ENCODE data around the gene DHRS4L2.
"Not testable (repeated sequence)": the region's sequence is repeated elsewhere in the genome, so short reads cannot be mapped to it uniquely, and the experiment has no call there.

DHRS4L2 gene

DNA sequence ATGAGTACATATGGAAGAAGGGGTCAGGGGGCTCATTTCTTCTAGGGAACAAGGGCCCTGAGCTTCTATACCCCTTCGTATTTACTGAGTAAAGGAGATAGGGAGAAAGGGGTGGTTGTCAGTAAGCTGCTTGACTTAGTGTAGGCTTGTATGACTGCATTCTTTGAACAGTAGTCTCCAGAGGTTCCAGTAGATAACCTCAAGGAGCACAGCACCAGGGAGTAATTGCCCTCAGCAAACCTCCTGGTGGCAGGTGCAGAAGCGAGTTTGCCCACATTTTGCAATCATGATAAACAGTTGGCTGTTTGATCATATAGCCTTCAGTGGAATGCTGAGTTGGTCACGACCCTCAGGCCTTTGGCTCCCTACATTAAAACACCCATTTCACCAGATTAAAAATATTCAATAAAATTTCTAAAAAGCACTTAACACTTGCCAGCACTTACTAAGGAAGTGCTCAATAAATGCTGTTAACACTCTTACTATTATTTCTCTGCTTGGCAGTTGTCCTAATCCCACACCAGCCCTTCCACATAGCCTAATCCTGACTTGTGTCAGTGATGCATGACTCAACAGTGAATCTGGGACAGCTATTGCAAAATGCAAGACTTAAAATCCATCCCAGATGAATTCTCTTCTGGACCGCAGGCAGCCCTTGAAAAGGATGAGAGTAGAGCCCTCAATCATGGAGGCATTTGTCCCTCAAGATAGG is 3.7 kb upstream of the DHRS4L2 start:
- Histone ChIP-seq H3K79me2 (ENCODE audit: control insufficient read depth, insufficient read depth, low read length, poor library complexity) (no peaks in the 10 kb centered on the region), H2AK5ac (ENCODE audit: low read length) (no peak overlapping the region), H2BK5ac (ENCODE audit: low read depth, low read length, poor library complexity) (no peak overlapping the region), H3K14ac (ENCODE audit: low read length) (no peak overlapping the region), H2BK12ac (ENCODE audit: low read length) (no peak overlapping the region), H3K18ac (ENCODE audit: low read length) (no peak overlapping the region), H3K79me1 (ENCODE audit: low read length) (peaks cover 3% of the 10 kb centered on the region), H3K27me3 (ENCODE audit: insufficient read depth, low read length) (no peaks in the 10 kb centered on the region), H3K9ac (ENCODE audit: low read length) (no peak overlapping the region), H2AFZ (ENCODE audit: insufficient read depth, low read length, poor library complexity) (no peak overlapping the region), H4K12ac (ENCODE audit: low read depth, low read length) (no peak overlapping the region), H3K27ac (ENCODE audit: low read depth, low read length) (no peak overlapping the region), H4K91ac (ENCODE audit: low read depth, low read length) (no peak overlapping the region), H3K4ac (ENCODE audit: low read depth, low read length) (no peak overlapping the region), H4K8ac (ENCODE audit: low read depth, low read length) (no peak overlapping the region), H2BK120ac (ENCODE audit: insufficient read depth, low read length, poor library complexity) (no peak overlapping the region), H3K23ac (ENCODE audit: low read length) (no peak overlapping the region), H3K4me3 (ENCODE audit: low read depth, low read length) (no peak overlapping the region), H3K9me3 (ENCODE audit: insufficient read depth, low read depth, low read length) (no peaks in the 10 kb centered on the region), H3K36me3 (ENCODE audit: control insufficient read depth in 1 of 2, insufficient read depth in 2 of 2, low read length in 2 of 2) (no peaks in the 10 kb centered on the region), H3K4me2 (ENCODE audit: low read length) (no peak overlapping the region), H3K4me1 (ENCODE audit: control insufficient read depth in 1 of 2, insufficient read depth in 2 of 2, low read length in 2 of 2) (peaks cover 0 to 6% of the 10 kb centered on the region in 2 experiments)
- no CpG with 5 or more reads among the region's 4 CpGs for WGBS (ENCODE audit: extremely low coverage, insufficient coverage, insufficient read length)
- DNase-seq: peak; percentile 74 to 75

DNA sequence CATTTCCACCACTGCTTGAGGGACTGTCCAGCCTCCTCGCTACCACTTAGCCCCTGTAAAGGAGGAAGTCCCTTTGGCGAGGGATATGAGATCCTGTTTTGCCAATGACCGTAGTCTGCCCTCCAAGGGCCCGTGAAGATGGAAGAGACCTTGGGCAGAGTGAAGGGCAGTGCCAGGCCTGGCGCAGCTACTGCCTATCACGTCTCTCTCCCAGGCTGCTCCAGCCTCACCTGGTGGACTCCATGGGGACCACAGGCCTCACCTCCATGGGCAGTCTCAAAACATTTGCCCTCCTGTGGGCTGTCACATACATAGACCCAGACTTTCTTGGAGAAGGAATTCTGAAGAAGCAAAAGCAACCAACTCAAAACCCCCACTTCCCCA is 514 bp upstream of the DHRS4L2 start:
- H2BK12ac ChIP-seq (ENCODE audit: low read length); DNase-seq; H3K18ac ChIP-seq (ENCODE audit: low read length); H2BK5ac ChIP-seq (ENCODE audit: low read depth, low read length, poor library complexity); H3K14ac ChIP-seq (ENCODE audit: low read length); H3K27me3 ChIP-seq (ENCODE audit: insufficient read depth, low read length); H3K4me1 ChIP-seq (ENCODE audit: control insufficient read depth in 1 of 2, insufficient read depth in 2 of 2, low read length in 2 of 2); H3K36me3 ChIP-seq (ENCODE audit: control insufficient read depth in 1 of 2, insufficient read depth in 2 of 2, low read length in 2 of 2); H3K9ac ChIP-seq (ENCODE audit: low read length); H2AFZ ChIP-seq (ENCODE audit: insufficient read depth, low read length, poor library complexity); H3K79me2 ChIP-seq (ENCODE audit: control insufficient read depth, insufficient read depth, low read length, poor library complexity); H4K12ac ChIP-seq (ENCODE audit: low read depth, low read length); H2AK5ac ChIP-seq (ENCODE audit: low read length); H3K9me3 ChIP-seq (ENCODE audit: insufficient read depth, low read depth, low read length); H3K79me1 ChIP-seq (ENCODE audit: low read length); H4K8ac ChIP-seq (ENCODE audit: low read depth, low read length); H3K23ac ChIP-seq (ENCODE audit: low read length); H2BK120ac ChIP-seq (ENCODE audit: insufficient read depth, low read length, poor library complexity); H3K4me3 ChIP-seq (ENCODE audit: low read depth, low read length); H4K91ac ChIP-seq (ENCODE audit: low read depth, low read length); H3K4ac ChIP-seq (ENCODE audit: low read depth, low read length); H3K27ac ChIP-seq (ENCODE audit: low read depth, low read length): not testable (repeated sequence)
- H3K4me2 ChIP-seq (ENCODE audit: low read length): peak overlapping the region; percentile 31
- WGBS (ENCODE audit: extremely low coverage, insufficient coverage, insufficient read length): no CpG with 5 or more reads among the region's 6 CpGs

DNA sequence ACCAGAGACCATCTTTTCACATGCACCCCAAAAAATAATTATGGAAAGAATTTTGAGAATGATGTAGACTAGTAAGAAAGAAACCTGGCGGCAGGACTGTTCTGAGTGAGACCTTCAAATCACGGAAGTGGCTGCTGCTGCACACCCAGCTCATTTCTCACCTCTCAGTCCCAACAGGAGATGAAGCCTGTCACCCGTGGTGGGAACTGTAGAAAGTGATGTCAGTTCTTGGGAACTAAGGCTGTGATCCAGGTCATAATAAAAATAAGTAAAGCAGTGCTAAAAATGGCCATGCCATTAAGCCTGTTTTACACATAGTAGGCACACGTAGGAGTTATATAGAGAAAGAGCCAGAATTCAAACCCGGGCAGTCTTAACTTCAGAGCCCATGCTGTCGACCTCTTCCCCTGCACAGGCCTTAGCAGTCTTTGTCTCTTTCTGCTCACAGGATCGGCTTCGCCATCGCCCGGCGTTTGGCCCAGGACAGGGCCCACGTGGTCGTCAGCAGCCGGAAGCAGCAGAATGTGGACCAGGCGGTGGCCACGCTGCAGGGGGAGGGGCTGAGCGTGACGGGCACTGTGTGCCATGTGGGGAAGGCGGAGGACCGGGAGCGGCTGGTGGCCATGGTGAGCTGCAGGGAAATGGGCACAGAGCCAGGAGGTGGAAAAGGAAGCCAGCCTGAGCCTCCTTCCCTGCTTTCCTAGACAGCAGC is 1.2 kb downstream of the DHRS4L2 start:
- not testable (repeated sequence) for H3K18ac ChIP-seq (ENCODE audit: low read length); H2BK120ac ChIP-seq (ENCODE audit: insufficient read depth, low read length, poor library complexity); H3K4ac ChIP-seq (ENCODE audit: low read depth, low read length); H3K27me3 ChIP-seq (ENCODE audit: insufficient read depth, low read length); H2AK5ac ChIP-seq (ENCODE audit: low read length); H3K4me2 ChIP-seq (ENCODE audit: low read length); H2AFZ ChIP-seq (ENCODE audit: insufficient read depth, low read length, poor library complexity); H3K4me3 ChIP-seq (ENCODE audit: low read depth, low read length); H3K9me3 ChIP-seq (ENCODE audit: insufficient read depth, low read depth, low read length); DNase-seq; H2BK12ac ChIP-seq (ENCODE audit: low read length); H3K27ac ChIP-seq (ENCODE audit: low read depth, low read length); H3K9ac ChIP-seq (ENCODE audit: low read length); H4K12ac ChIP-seq (ENCODE audit: low read depth, low read length); H3K79me2 ChIP-seq (ENCODE audit: control insufficient read depth, insufficient read depth, low read length, poor library complexity); H3K79me1 ChIP-seq (ENCODE audit: low read length); H3K14ac ChIP-seq (ENCODE audit: low read length); H3K23ac ChIP-seq (ENCODE audit: low read length); H3K36me3 ChIP-seq (ENCODE audit: control insufficient read depth in 1 of 2, insufficient read depth in 2 of 2, low read length in 2 of 2); H2BK5ac ChIP-seq (ENCODE audit: low read depth, low read length, poor library complexity); H4K91ac ChIP-seq (ENCODE audit: low read depth, low read length); H3K4me1 ChIP-seq (ENCODE audit: control insufficient read depth in 1 of 2, insufficient read depth in 2 of 2, low read length in 2 of 2); H4K8ac ChIP-seq (ENCODE audit: low read depth, low read length)
- no CpG with 5 or more reads among the region's 21 CpGs for WGBS (ENCODE audit: extremely low coverage, insufficient coverage, insufficient read length)

DNA sequence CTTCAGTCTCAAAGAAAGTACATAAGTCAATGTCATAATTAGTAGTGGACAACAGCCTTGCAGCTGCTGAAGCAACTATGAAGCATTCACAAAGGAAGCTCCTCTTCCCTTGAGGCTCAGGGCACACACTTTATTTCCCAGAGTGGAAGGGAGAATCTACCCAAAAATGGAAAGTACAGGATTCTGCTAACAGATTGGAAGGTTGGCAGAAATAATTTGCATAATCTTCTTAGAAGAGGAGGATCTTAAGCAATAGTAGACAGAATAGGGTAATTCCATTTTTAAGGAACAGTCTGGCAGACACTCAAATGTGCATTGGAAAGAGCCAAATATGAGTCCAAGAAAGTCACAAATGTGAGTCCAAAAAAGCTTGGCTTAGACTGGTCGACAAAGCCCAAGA is 2.2 kb downstream of the DHRS4L2 start:
- not testable (repeated sequence) for H4K12ac ChIP-seq (ENCODE audit: low read depth, low read length); DNase-seq; H2AFZ ChIP-seq (ENCODE audit: insufficient read depth, low read length, poor library complexity); H3K79me2 ChIP-seq (ENCODE audit: control insufficient read depth, insufficient read depth, low read length, poor library complexity); H3K27me3 ChIP-seq (ENCODE audit: insufficient read depth, low read length); H2BK12ac ChIP-seq (ENCODE audit: low read length); H3K18ac ChIP-seq (ENCODE audit: low read length); H3K4me1 ChIP-seq (ENCODE audit: control insufficient read depth in 1 of 2, insufficient read depth in 2 of 2, low read length in 2 of 2); H3K79me1 ChIP-seq (ENCODE audit: low read length); H4K8ac ChIP-seq (ENCODE audit: low read depth, low read length); H3K4ac ChIP-seq (ENCODE audit: low read depth, low read length); H3K4me3 ChIP-seq (ENCODE audit: low read depth, low read length); H2BK5ac ChIP-seq (ENCODE audit: low read depth, low read length, poor library complexity); H3K27ac ChIP-seq (ENCODE audit: low read depth, low read length); H2AK5ac ChIP-seq (ENCODE audit: low read length); H3K9me3 ChIP-seq (ENCODE audit: insufficient read depth, low read depth, low read length); H4K91ac ChIP-seq (ENCODE audit: low read depth, low read length); H3K14ac ChIP-seq (ENCODE audit: low read length); H3K4me2 ChIP-seq (ENCODE audit: low read length); H3K36me3 ChIP-seq (ENCODE audit: control insufficient read depth in 1 of 2, insufficient read depth in 2 of 2, low read length in 2 of 2); H3K9ac ChIP-seq (ENCODE audit: low read length); H3K23ac ChIP-seq (ENCODE audit: low read length); H2BK120ac ChIP-seq (ENCODE audit: insufficient read depth, low read length, poor library complexity)
- WGBS (ENCODE audit: extremely low coverage, insufficient coverage, insufficient read length): no CpG with 5 or more reads among the region's 1 CpG
